H1 (cell line): ENCODE measurements around the gene TRAF5. TPM values are rescaled to one million over a fixed set of nuclear protein-coding genes. Genes with fewer than 3 reads are reported as not detected.

Source experiments
- CTCF ChIA-PET: fragments of 300-600 bp; sonication (Branson Sonifier 250); formaldehyde crosslinking; loops from one replicate; lab custom pipeline; 2021; ENCODE audit not compliant: partially characterized antibody; lab: Charles Lee
- POLR2A ChIA-PET: fragments of 300-600 bp; sonication (Branson Sonifier 250); formaldehyde crosslinking; loops from one replicate; lab custom pipeline; 2021; ENCODE audit warnings: inconsistent platforms; ENCODE audit not compliant: partially characterized antibody; lab: Charles Lee
- DNase-seq, 2 experiments: peaks; one replicate each; pipeline versions ENCODE4 v3.0.0 to v3.0.0-alpha.2; 2010 to 2022; ENCODE audit warnings: low spot score in 2 of 2, low read depth in 1 of 2, mixed read lengths in 1 of 2
- FAIRE-seq: peaks from 2 replicates; lab custom pipeline; 2011; peaks lifted over from hg19 to GRCh38; lab: Jason Lieb, UNC
- H2AFZ ChIP-seq: 2 replicates; pipeline ENCODE4 v1.8.1; 2012; ENCODE audit warnings: low read length, inconsistent platforms
- H2AK5ac ChIP-seq: 2 replicates; pipeline ENCODE4 v1.6.1; 2013; ENCODE audit warnings: low read depth, low read length
- H2BK120ac ChIP-seq: replicated peaks from 2 replicates; pipeline ENCODE3; 2013; ENCODE audit warnings: low read depth, low read length, inconsistent platforms
- H2BK12ac ChIP-seq: 2 replicates; pipeline ENCODE4 v1.6.1; 2013; ENCODE audit warnings: low read depth, low read length
- H2BK15ac ChIP-seq: 2 replicates; pipeline ENCODE4 v1.6.1; 2013; ENCODE audit warnings: low read length
- H2BK20ac ChIP-seq: 2 replicates; pipeline ENCODE4 v1.6.1; 2013; ENCODE audit warnings: low read length
- H2BK5ac ChIP-seq: 2 replicates; pipeline ENCODE4 v1.6.1; 2013; ENCODE audit warnings: low read depth, low read length
- H3K14ac ChIP-seq: 2 replicates; pipeline ENCODE4 v1.6.1; 2013; ENCODE audit warnings: inconsistent platforms; ENCODE audit not compliant: insufficient read length
- H3K18ac ChIP-seq: 2 replicates; pipeline ENCODE4 v1.6.1; 2013; ENCODE audit warnings: low read length; ENCODE audit errors: extremely low read depth
- H3K23ac ChIP-seq: 2 replicates; pipeline ENCODE4 v1.6.1; 2013; ENCODE audit warnings: inconsistent platforms; ENCODE audit not compliant: insufficient read length
- H3K23me2 ChIP-seq: 2 replicates; pipeline ENCODE4 v1.6.1; 2013; ENCODE audit warnings: low read depth, low read length
- H3K27ac ChIP-seq: 2 replicates; pipeline ENCODE4 v1.6.1; 2011; ENCODE audit warnings: low read depth, low read length, inconsistent platforms
- H3K27me3 ChIP-seq, 4 experiments: replicated peaks in 1 of 4; 1 replicate in 1 of 4; 2 replicates in 3 of 4; pipeline versions ENCODE4 v1.6.1 to v1.8.1; 2011 to 2013; ENCODE audit warnings: low read length in 3 of 4, mild to moderate bottlenecking in 3 of 4, inconsistent platforms in 2 of 4, mixed read lengths in 2 of 4, moderate library complexity in 1 of 4; ENCODE audit not compliant: control insufficient read depth in 3 of 4, insufficient read depth in 3 of 4; ENCODE audit errors: extremely low read depth in 1 of 4
- H3K36me3 ChIP-seq, 4 experiments: 2 replicates each; pipeline versions ENCODE4 v1.6.1 to v1.8.1; 2011 to 2013; ENCODE audit warnings: mild to moderate bottlenecking in 4 of 4, low read length in 3 of 4, moderate library complexity in 2 of 4, control low read depth in 1 of 4, inconsistent platforms in 1 of 4; ENCODE audit not compliant: insufficient read depth in 4 of 4, control insufficient read depth in 2 of 4
- H3K4ac ChIP-seq: replicated peaks from 2 replicates; pipeline ENCODE3; 2013; ENCODE audit warnings: low read length, low read depth, mixed read lengths, inconsistent platforms; ENCODE audit not compliant: insufficient read length
- H3K4me1 ChIP-seq, 4 experiments: replicated peaks in 1 of 4; 1 replicate in 1 of 4; 2 replicates in 3 of 4; pipeline versions ENCODE4 v1.6.1 to v1.8.1; 2011 to 2013; ENCODE audit warnings: low read length in 3 of 4, inconsistent platforms in 2 of 4, mixed read lengths in 1 of 4; ENCODE audit not compliant: insufficient read depth in 4 of 4, control insufficient read depth in 3 of 4
- H3K4me2 ChIP-seq, 2 experiments: 2 replicates each; pipeline versions ENCODE4 v1.6.1 to v1.8.1; 2011 to 2013; ENCODE audit warnings: low read depth in 2 of 2, low read length in 2 of 2, control low read depth in 1 of 2, inconsistent platforms in 1 of 2, mild to moderate bottlenecking in 1 of 2; ENCODE audit not compliant: insufficient read depth in 1 of 2
- H3K4me3 ChIP-seq, 4 experiments: fragments of 200-600, 300-600 bp in 1 of 4; sonication (generic), shearing (Covaris generic), sonication (Bioruptor Twin) in 1 of 4; 2 replicates each; pipeline versions ENCODE4 v1.5.1 to v1.8.1; 2011 to 2016; ENCODE audit warnings: low read length in 4 of 4, low read depth in 3 of 4, control low read depth in 2 of 4, inconsistent platforms in 2 of 4, mild to moderate bottlenecking in 2 of 4, mixed read lengths in 1 of 4, moderate library complexity in 1 of 4; ENCODE audit not compliant: insufficient read depth in 2 of 4; ENCODE audit errors: extremely low read depth in 1 of 4
- H3K56ac ChIP-seq: replicated peaks from 2 replicates; pipeline ENCODE3; 2013; ENCODE audit warnings: low read depth, mild to moderate bottlenecking, mixed read lengths, low read length, inconsistent platforms; ENCODE audit not compliant: insufficient read length
- H3K79me1 ChIP-seq: 2 replicates; pipeline ENCODE4 v1.6.1; 2013; ENCODE audit warnings: low read depth, low read length, control low read depth
- H3K79me2 ChIP-seq, 2 experiments: 2 replicates each; pipeline versions ENCODE4 v1.6.1 to v1.8.1; 2012 to 2013; ENCODE audit warnings: low read length in 2 of 2, mild to moderate bottlenecking in 2 of 2, inconsistent platforms in 1 of 2; ENCODE audit not compliant: insufficient read depth in 2 of 2, control insufficient read depth in 1 of 2
- H3K9ac ChIP-seq, 4 experiments: replicated peaks in 1 of 4; 1 replicate in 1 of 4; 2 replicates in 3 of 4; pipeline versions ENCODE4 v1.6.1 to v1.8.1; 2011 to 2013; ENCODE audit warnings: low read depth in 3 of 4, low read length in 3 of 4, control low read depth in 2 of 4, mild to moderate bottlenecking in 2 of 4, moderate library complexity in 2 of 4, inconsistent platforms in 1 of 4; ENCODE audit errors: extremely low read depth in 1 of 4
- H3K9me3 ChIP-seq, 2 experiments: 2 replicates each; pipeline versions ENCODE4 v1.6.1 to v1.8.1; 2012 to 2013; ENCODE audit warnings: mild to moderate bottlenecking in 2 of 2, moderate library complexity in 2 of 2, control low read depth in 1 of 2, inconsistent platforms in 1 of 2, low read depth in 1 of 2, low read length in 1 of 2, mixed read lengths in 1 of 2; ENCODE audit not compliant: insufficient read depth in 2 of 2
- H4K20me1 ChIP-seq, 2 experiments: replicated peaks in 1 of 2; 2 replicates each; pipeline versions ENCODE3 to v1.8.1; 2011 to 2013; ENCODE audit warnings: inconsistent platforms in 2 of 2, low read length in 2 of 2, mild to moderate bottlenecking in 1 of 2; ENCODE audit not compliant: insufficient read depth in 2 of 2, control insufficient read depth in 1 of 2
- H4K5ac ChIP-seq: 2 replicates; pipeline ENCODE4 v1.6.1; 2013; ENCODE audit warnings: low read length, low read depth, mixed read lengths, inconsistent platforms; ENCODE audit not compliant: insufficient read length
- H4K8ac ChIP-seq: 2 replicates; pipeline ENCODE4 v1.8.0; 2013; ENCODE audit warnings: mild to moderate bottlenecking, moderate library complexity, low read length, inconsistent platforms; ENCODE audit not compliant: insufficient read depth; ENCODE audit errors: extremely low read depth
- H4K91ac ChIP-seq: replicated peaks from 2 replicates; pipeline ENCODE3; 2013; ENCODE audit warnings: low read length, mixed read lengths, inconsistent platforms; ENCODE audit not compliant: insufficient read length
- CTBP2 ChIP-seq: IDR thresholded peaks from 2 replicates; pipeline ENCODE4 v1.7.0; 2011; ENCODE audit warnings: borderline replicate concordance, mild to moderate bottlenecking, moderate library complexity, mixed read lengths, low read length; ENCODE audit not compliant: insufficient read depth, insufficient read length
- GABPA ChIP-seq: IDR thresholded peaks from 2 replicates; pipeline ENCODE4 v1.6.1; 2011; ENCODE audit warnings: mild to moderate bottlenecking, low read length, moderate library complexity, borderline replicate concordance; ENCODE audit not compliant: insufficient read depth
- KDM4A ChIP-seq: IDR thresholded peaks from one replicate; pipeline ENCODE4 v1.7.1; 2012; ENCODE audit warnings: low read depth, mild to moderate bottlenecking, moderate library complexity, low read length, inconsistent platforms; ENCODE audit not compliant: severe bottlenecking
- RFX5 ChIP-seq: IDR thresholded peaks from 2 replicates; pipeline ENCODE4 v1.6.1; 2011; ENCODE audit warnings: low read depth, low read length, improper control_type of control experiment, borderline replicate concordance
- RXRA ChIP-seq: IDR thresholded peaks from 2 replicates; pipeline ENCODE4 v1.6.1; 2011; ENCODE audit warnings: low read depth, mild to moderate bottlenecking, low read length, moderate library complexity; ENCODE audit not compliant: insufficient read depth
- SP1 ChIP-seq: IDR thresholded peaks from 2 replicates; pipeline ENCODE4 v1.6.1; 2011; ENCODE audit warnings: low read depth, low read length
- ZNF274 ChIP-seq: IDR thresholded peaks from 2 replicates; pipeline ENCODE4 v1.7.0; 2012; ENCODE audit warnings: low read length, borderline replicate concordance; ENCODE audit errors: extremely low read depth
- WGBS, 2 experiments: shearing (Covaris generic) in 1 of 2; methylation state at CpG; one replicate each; pipeline versions ENCODE4 v1.1.6 to v1.1.7; 2013 to 2015; ENCODE audit warnings: low lambda C conversion rate in 2 of 2, mixed read lengths in 2 of 2, inconsistent platforms in 1 of 2, low coverage in 1 of 2, missing lambda C conversion rate in 1 of 2; ENCODE audit not compliant: insufficient replicate concordance in 2 of 2, insufficient coverage in 1 of 2, insufficient read length in 1 of 2; ENCODE audit errors: extremely low coverage in 1 of 2, missing lambda C conversion rate in 1 of 2; 5-methylcytosine and 5-hydroxymethylcytosine counted together
- polyA plus RNA-seq, 7 experiments: library from polyadenylated mRNA; depleted of rRNA in 3 of 7; stranded (reverse) in 5 of 7; unstranded in 2 of 7; fragments of >200 nt in 5 of 7; fragments of 200-250 nt in 2 of 7; gene quantifications; 1 replicate in 5 of 7; 2 replicates in 1 of 7; 4 replicates in 1 of 7; pipeline versions ENCODE4 v1.2.1 to v1.2.3, GENCODE V29; 2011 to 2013; ENCODE audit warnings: missing spikeins in 2 of 7, mixed read lengths in 2 of 7
- total RNA-seq: library from RNA; stranded (reverse); fragmentation: NEBNext Ultra II Directional; extraction: Animal tissue kit (Norgen Biotek cat#: 25700); gene quantifications from 2 replicates; pipeline ENCODE4 v1.2.1, GENCODE V29; 2021

TRAF5 gene
- total and polyA plus RNA-seq, 2 of the 8 experiments (the other 6 are each of a cell fraction or from before 2014, with no cell fraction given) = 13.0 to 17.1 TPM

DNA sequence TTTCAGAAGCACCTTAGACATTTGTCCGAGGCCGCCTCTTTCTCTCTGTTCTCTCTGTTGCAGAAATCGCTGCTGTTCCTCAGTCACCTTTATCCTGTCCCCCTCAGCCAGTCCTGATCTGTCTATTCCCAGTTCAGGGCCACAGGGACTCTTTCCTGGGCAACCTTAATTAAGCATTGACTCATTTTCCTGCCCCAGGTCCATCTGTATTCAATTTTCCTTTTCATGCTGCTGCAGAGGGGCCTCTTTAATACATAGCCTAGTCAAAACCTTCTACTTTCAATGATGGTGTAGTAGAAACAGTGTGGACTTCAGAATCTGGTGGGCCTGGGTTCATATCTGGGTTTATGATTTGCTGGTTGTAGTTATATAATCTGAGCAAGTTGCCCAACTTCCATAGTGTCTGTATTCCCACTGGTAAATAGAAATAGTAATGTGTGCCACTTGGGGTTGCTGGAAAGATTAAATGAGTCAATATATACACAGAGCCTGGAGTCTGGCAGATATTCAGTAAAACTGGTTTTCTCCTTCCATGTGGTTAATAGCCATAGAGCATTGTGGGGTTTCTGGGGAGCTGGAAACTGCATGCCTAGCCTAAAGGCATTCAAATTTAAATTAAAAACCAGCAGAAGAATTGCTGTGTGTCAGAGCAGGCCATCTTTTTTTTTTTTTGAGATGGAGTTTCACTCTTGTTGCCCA, 4.5 kb downstream of the TRAF5 start:
- Histone ChIP-seq H2AFZ (no peak overlapping the region), H2BK12ac (no peak overlapping the region), H3K4me2 (no peak overlapping the region), H3K4me1 (peaks cover 13 to 29% (median 26%) of the 10 kb centered on the region in 4 experiments), H3K79me2 (peaks cover 0 to 76% of the 10 kb centered on the region in 2 experiments; a peak in 2 of 4 replicates), H3K4me3 (no peak overlapping the region), H4K8ac (no peak overlapping the region), H3K23ac (no peak overlapping the region), H3K18ac (no peak overlapping the region), H3K27me3 (peaks cover 0 to 3% (median 3%) of the 10 kb centered on the region in 4 experiments; a peak in 4 of 7 replicates), H2AK5ac (no peak overlapping the region), H2BK20ac (no peak overlapping the region), H3K27ac (no peak overlapping the region), H3K79me1 (peaks cover 20% of the 10 kb centered on the region), H4K20me1 (peaks cover 0 to 4% of the 10 kb centered on the region in 2 experiments), H2BK120ac (no peak overlapping the region), H3K9me3 (no peaks in the 10 kb centered on the region), H2BK15ac (no peak overlapping the region), H2BK5ac (no peak overlapping the region), H4K5ac (no peak overlapping the region), H3K14ac (no peak overlapping the region), H3K9ac (no peak overlapping the region), H3K36me3 (no peaks in the 10 kb centered on the region), H3K56ac (no peak overlapping the region), H3K23me2 (peaks cover 5% of the 10 kb centered on the region), H3K4ac (no peak overlapping the region), H4K91ac (no peak overlapping the region)
- ChIA-PET POLR2A (interaction anchor here (0.8 to 1.6 kb wide), 2 partner anchors 7 to 16 kb away, joined by 4 to 5 read pairs; no protein-coding TSS in a partner anchor), CTCF (interaction anchor here (0.6 to 4.2 kb wide), 4 partner anchors 19 to 183 kb away, joined by 3 to 30 read pairs (median 3); no protein-coding TSS in a partner anchor)
- WGBS, 2 experiments = 98% methylated on average over 3 of the region's 3 CpGs; no CpG with 5 or more reads in 1 of the 2 experiments
- TF ChIP-seq SP1 = no peak
- TF ChIP-seq RFX5 = no peak
- TF ChIP-seq RXRA = no peak
- no peak for TF ChIP-seq GABPA
- TF ChIP-seq CTBP2 = no peak
- TF ChIP-seq ZNF274 = no peak
- no peak for TF ChIP-seq KDM4A
- no peak for FAIRE-seq
- DNase-seq = no peak
